ENCODE data around the gene PCNX3. TPM values are rescaled to one million over a fixed set of nuclear protein-coding genes. Genes with fewer than 3 reads are reported as not detected.
A peak's percentile ranks its signal among the peaks of the same experiment; 100 is the strongest.

The PCNX3 gene
- total and polyA plus RNA-seq, 2 of the 13 experiments (the other 11 are each of a cell fraction or from before 2014, with no cell fraction given) = 16.2 to 23.0 TPM

DNA sequence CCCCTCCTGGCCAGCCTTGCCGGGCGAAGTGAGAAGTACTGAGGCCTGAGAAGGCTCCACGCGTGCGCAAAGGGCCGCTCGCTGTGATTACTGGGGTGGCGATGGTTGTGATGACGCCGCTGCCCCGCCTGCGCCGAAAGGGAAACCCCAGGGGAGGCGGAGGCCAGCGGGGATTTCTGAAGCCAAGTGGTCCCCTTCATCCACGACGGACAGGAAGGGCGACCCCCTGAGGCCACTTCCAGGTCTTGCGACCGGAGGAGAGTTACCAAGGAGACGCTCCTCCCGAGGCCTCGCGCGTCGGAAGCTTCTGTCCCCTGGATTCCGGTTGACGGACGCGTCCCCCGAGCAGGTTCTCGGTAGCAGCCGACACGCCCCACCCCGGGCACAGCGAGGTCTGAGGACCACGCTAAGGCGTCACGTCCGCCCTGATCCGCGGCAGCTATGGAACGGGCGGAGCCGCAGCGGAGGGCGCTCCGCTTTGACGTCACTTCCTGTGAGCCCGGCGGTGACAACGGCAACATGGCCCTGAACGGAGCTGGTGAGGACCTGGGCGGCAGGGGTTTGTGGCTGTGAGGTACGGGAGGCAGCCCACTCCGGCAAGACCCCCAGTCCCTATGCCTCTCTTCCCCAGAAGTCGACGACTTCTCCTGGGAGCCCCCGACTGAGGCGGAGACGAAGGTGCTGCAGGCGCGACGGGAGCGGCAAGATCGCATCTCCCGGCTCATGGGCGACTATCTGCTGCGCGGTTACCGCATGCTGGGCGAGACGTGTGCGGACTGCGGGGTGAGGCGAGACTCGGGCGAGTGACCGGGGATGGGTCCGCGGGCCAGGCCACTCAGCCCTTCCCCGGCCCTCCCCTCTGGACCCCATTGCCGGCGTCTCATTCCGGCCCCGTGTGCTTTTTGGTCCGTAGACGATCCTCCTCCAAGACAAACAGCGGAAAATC, 45.3 kb upstream of the PCNX3 start, which contains the start of gene ZNRD2 (continued):
- TF ChIP-seq, protein P1, sequence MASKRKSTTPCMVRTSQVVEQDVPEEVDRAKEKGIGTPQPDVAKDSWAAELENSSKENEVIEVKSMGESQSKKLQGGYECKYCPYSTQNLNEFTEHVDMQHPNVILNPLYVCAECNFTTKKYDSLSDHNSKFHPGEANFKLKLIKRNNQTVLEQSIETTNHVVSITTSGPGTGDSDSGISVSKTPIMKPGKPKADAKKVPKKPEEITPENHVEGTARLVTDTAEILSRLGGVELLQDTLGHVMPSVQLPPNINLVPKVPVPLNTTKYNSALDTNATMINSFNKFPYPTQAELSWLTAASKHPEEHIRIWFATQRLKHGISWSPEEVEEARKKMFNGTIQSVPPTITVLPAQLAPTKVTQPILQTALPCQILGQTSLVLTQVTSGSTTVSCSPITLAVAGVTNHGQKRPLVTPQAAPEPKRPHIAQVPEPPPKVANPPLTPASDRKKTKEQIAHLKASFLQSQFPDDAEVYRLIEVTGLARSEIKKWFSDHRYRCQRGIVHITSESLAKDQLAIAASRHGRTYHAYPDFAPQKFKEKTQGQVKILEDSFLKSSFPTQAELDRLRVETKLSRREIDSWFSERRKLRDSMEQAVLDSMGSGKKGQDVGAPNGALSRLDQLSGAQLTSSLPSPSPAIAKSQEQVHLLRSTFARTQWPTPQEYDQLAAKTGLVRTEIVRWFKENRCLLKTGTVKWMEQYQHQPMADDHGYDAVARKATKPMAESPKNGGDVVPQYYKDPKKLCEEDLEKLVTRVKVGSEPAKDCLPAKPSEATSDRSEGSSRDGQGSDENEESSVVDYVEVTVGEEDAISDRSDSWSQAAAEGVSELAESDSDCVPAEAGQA (IDR thresholded peaks at IDR 0.05; ENCODE audit: low read depth) = peak; percentile 96
- TF ChIP-seq, protein P1 (CRISPR knock-in tag; IDR thresholded peaks at IDR 0.05; ENCODE audit: borderline replicate concordance) = no peak
- peak; percentile 70 for TF ChIP-seq MXD4 (CRISPR knock-in tag; IDR thresholded peaks at IDR 0.05)
- 0 out of 2 replicates have a peak, but pooled peaks have one; percentile 78 for TF ChIP-seq ZNF790 (CRISPR knock-in tag; IDR thresholded peaks at IDR 0.05; ENCODE audit: borderline replicate concordance)
- no peak for TF ChIP-seq HMGA1 (CRISPR knock-in tag; conservative IDR thresholded peaks at IDR 0.05)
- TF ChIP-seq ZNF232 (CRISPR knock-in tag; IDR thresholded peaks at IDR 0.05; ENCODE audit: borderline replicate concordance) = no peak; the same call in 1 of the 2 replicates
- peak; percentile 40; the same call in 1 of the 2 replicates for TF ChIP-seq RFX5 (IDR thresholded peaks at IDR 0.05; ENCODE audit: low read depth, low read length)
- TF ChIP-seq, protein P2, sequence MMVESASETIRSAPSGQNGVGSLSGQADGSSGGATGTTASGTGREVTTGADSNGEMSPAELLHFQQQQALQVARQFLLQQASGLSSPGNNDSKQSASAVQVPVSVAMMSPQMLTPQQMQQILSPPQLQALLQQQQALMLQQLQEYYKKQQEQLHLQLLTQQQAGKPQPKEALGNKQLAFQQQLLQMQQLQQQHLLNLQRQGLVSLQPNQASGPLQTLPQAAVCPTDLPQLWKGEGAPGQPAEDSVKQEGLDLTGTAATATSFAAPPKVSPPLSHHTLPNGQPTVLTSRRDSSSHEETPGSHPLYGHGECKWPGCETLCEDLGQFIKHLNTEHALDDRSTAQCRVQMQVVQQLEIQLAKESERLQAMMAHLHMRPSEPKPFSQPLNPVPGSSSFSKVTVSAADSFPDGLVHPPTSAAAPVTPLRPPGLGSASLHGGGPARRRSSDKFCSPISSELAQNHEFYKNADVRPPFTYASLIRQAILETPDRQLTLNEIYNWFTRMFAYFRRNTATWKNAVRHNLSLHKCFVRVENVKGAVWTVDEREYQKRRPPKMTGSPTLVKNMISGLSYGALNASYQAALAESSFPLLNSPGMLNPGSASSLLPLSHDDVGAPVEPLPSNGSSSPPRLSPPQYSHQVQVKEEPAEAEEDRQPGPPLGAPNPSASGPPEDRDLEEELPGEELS (CRISPR knock-in tag; IDR thresholded peaks at IDR 0.05) = peak; percentile 55
- TF ChIP-seq, protein P3, sequence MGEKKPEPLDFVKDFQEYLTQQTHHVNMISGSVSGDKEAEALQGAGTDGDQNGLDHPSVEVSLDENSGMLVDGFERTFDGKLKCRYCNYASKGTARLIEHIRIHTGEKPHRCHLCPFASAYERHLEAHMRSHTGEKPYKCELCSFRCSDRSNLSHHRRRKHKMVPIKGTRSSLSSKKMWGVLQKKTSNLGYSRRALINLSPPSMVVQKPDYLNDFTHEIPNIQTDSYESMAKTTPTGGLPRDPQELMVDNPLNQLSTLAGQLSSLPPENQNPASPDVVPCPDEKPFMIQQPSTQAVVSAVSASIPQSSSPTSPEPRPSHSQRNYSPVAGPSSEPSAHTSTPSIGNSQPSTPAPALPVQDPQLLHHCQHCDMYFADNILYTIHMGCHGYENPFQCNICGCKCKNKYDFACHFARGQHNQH (CRISPR knock-in tag; IDR thresholded peaks at IDR 0.05) = peak; percentile 84
- peak; percentile 88; the same call in 1 of the 2 replicates for TF ChIP-seq ARHGAP35 (CRISPR knock-in tag; IDR thresholded peaks at IDR 0.05; ENCODE audit: borderline replicate concordance)
- no peak for TF ChIP-seq ARID2 (CRISPR knock-in tag; IDR thresholded peaks at IDR 0.05; ENCODE audit: borderline replicate concordance)
- TF ChIP-seq, protein P4, sequence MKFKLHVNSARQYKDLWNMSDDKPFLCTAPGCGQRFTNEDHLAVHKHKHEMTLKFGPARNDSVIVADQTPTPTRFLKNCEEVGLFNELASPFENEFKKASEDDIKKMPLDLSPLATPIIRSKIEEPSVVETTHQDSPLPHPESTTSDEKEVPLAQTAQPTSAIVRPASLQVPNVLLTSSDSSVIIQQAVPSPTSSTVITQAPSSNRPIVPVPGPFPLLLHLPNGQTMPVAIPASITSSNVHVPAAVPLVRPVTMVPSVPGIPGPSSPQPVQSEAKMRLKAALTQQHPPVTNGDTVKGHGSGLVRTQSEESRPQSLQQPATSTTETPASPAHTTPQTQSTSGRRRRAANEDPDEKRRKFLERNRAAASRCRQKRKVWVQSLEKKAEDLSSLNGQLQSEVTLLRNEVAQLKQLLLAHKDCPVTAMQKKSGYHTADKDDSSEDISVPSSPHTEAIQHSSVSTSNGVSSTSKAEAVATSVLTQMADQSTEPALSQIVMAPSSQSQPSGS (CRISPR knock-in tag; IDR thresholded peaks at IDR 0.05) = peak; percentile 90
- TF ChIP-seq ZNF709 (CRISPR knock-in tag; IDR thresholded peaks at IDR 0.05) = peak; percentile 96
- TF ChIP-seq ZNF329 (CRISPR knock-in tag; IDR thresholded peaks at IDR 0.05; ENCODE audit: low read depth) = peak; percentile 69
- TF ChIP-seq TMF1 (CRISPR knock-in tag; IDR thresholded peaks at IDR 0.05; ENCODE audit: low read depth) = no peak
- TF ChIP-seq ZNF138 (CRISPR knock-in tag; IDR thresholded peaks at IDR 0.05; ENCODE audit: low read depth) = no peak
- TF ChIP-seq U2AF2 (IDR thresholded peaks at IDR 0.05; ENCODE audit: low read depth, low read length) = no peak
